ENCODE measurements around the gene EFNA4.

Gene EFNA4

GRCh38 chr1:155049651-155050559, 13.6 kb upstream of the EFNA4 start:
- H3K9me3 ChIP-seq: no peaks in the 10 kb centered on the region
- no peaks in the 10 kb centered on the region for H3K36me3 ChIP-seq
- no peak for DNase-seq
- peak overlapping the region; percentile 72; the same call in 1 of the 2 replicates for H3K4me3 ChIP-seq (ENCODE audit: low read depth, low read length)
- H3K27me3 ChIP-seq: no peaks in the 10 kb centered on the region
- TF ChIP-seq, protein P1, sequence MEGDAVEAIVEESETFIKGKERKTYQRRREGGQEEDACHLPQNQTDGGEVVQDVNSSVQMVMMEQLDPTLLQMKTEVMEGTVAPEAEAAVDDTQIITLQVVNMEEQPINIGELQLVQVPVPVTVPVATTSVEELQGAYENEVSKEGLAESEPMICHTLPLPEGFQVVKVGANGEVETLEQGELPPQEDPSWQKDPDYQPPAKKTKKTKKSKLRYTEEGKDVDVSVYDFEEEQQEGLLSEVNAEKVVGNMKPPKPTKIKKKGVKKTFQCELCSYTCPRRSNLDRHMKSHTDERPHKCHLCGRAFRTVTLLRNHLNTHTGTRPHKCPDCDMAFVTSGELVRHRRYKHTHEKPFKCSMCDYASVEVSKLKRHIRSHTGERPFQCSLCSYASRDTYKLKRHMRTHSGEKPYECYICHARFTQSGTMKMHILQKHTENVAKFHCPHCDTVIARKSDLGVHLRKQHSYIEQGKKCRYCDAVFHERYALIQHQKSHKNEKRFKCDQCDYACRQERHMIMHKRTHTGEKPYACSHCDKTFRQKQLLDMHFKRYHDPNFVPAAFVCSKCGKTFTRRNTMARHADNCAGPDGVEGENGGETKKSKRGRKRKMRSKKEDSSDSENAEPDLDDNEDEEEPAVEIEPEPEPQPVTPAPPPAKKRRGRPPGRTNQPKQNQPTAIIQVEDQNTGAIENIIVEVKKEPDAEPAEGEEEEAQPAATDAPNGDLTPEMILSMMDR (IDR thresholded peaks at IDR 0.05; ENCODE audit: low read depth, low read length): no peak
- peaks cover 8% of the 10 kb centered on the region for H3K4me1 ChIP-seq

DNA sequence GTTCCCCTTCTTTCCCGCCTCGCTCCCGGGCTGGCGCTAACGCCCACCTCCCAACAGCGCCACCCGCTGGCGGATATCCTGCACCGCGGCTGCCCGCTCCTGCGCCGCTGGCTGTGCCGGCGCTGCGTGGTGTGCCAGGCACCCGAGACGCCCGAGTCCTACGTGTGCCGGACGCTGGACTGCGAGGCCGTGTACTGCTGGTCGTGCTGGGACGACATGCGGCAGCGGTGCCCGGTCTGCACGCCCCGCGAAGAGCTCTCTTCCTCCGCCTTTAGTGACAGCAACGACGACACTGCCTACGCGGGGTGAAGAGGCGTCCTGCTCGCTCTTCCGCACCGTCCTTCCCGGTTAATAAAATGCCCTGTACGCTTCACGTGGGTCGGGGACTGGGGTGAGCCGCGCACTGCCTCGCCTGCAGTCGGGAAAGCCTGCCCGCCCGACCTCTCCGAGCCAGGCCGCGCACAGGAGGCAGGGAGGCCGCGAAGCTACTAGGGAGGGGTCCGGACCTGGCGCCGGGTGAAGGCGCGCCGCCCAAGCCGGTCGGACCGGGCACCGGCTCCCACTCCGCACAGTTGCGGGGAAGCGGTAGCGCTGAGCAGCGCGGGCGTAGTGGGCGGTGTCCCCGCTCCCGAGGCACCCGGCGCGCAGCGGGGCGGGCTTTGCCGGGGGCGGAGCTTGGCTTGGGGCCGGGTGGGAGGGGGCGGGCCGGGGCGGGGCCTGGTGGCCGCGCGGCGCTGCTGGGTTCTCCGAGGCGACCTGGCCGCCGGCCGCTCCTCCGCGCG, 12.8 kb upstream of the EFNA4 start, which contains the start of gene ADAM15:
ADAM15 (plus strand) TSS at position 757 of the 782 bp plus-strand sequence. CDS start 71 bp downstream, outside the sequence.
- peak; percentile 91 for DNase-seq
- TF ChIP-seq, protein P1 (IDR thresholded peaks at IDR 0.05; ENCODE audit: low read depth, low read length): peak; percentile 90
- Histone ChIP-seq H3K4me1 (peaks cover 8% of the 10 kb centered on the region), H3K9me3 (no peaks in the 10 kb centered on the region), H3K4me3 (ENCODE audit: low read depth, low read length) (peak within 1 kb of the TSS; percentile 85), H3K27me3 (no peaks in the 10 kb centered on the region), H3K36me3 (peaks cover 3% of the 10 kb centered on the region; the same call in 1 of the 2 replicates)

DNA sequence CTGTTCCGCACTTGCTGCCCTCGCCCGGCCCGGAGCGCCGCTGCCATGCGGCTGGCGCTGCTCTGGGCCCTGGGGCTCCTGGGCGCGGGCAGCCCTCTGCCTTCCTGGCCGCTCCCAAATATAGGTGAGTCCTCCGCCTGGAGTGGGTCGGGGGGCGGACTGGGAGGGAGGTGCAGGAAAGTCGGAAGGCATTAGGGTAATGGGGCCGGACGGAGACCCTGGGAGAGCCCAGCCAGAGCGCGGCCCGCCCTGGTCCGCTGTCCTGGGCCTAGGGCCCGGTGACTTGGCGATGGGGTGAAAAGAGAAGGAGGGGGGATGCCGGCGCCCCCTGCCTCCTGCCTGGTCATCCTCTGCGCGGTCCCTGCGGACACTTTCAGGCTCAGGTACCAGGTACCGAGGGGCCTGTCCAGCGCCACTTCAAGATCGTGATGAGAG, 12.2 kb upstream of the EFNA4 start:
- H3K4me1 ChIP-seq: peaks cover 8% of the 10 kb centered on the region
- no peak for DNase-seq
- H3K9me3 ChIP-seq: no peaks in the 10 kb centered on the region
- TF ChIP-seq, protein P1 (IDR thresholded peaks at IDR 0.05; ENCODE audit: low read depth, low read length): no peak
- H3K36me3 ChIP-seq: peaks cover 6% of the 10 kb centered on the region; the same call in 1 of the 2 replicates
- no peaks in the 10 kb centered on the region for H3K27me3 ChIP-seq
- peak overlapping the region; percentile 85 for H3K4me3 ChIP-seq (ENCODE audit: low read depth, low read length)

DNA sequence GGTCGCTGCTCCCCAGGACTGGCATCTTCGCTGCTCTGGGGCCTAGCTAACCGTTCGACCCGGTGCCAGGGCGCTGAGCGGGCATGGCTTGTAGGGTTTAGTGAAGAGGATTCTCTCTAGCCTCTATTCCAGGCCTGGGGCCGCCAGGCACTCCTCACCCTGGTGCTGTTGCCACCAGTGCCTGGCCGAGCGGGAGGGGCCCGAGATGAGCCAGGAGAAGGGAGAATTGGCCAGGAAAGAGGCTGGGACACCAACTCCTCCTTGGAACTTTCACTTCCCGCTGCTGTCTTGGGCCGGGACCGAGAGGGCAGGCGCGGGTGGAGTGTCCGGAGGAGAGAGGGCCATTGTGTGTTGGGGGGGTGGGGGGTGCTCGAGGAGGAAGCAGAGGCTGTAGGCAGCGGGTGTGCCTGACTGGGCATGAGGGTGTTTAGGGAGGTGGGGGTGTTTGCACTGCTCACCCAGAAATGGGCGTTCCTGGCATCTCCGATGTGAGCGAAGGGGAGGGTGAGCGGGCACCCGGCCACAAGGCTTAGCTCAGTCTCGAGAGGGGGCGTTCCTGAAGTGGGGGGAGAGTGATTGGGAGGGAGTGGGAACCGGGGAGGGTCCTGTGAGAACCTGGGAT, 11.7 kb upstream of the EFNA4 start:
- H3K4me3 ChIP-seq (ENCODE audit: low read depth, low read length): peak overlapping the region; percentile 85
- no peaks in the 10 kb centered on the region for H3K27me3 ChIP-seq
- H3K4me1 ChIP-seq: peaks cover 8% of the 10 kb centered on the region
- TF ChIP-seq, protein P1 (IDR thresholded peaks at IDR 0.05; ENCODE audit: low read depth, low read length): no peak
- DNase-seq: peak; percentile 52
- no peaks in the 10 kb centered on the region for H3K9me3 ChIP-seq
- H3K36me3 ChIP-seq: peaks cover 6% of the 10 kb centered on the region; the same call in 1 of the 2 replicates

- H3K4me1 ChIP-seq: peaks cover 8% of the 10 kb centered on the region
- no peaks in the 10 kb centered on the region for H3K27me3 ChIP-seq
- TF ChIP-seq, protein P1 (IDR thresholded peaks at IDR 0.05; ENCODE audit: low read depth, low read length): peak; percentile 42
- H3K36me3 ChIP-seq: peaks cover 6% of the 10 kb centered on the region; the same call in 1 of the 2 replicates
- H3K4me3 ChIP-seq (ENCODE audit: low read depth, low read length): peak overlapping the region; percentile 85
- H3K9me3 ChIP-seq: no peaks in the 10 kb centered on the region
- no peak for DNase-seq
Observed at GRCh38 chr1:155052439-155053395, 10.8 kb upstream of the EFNA4 start.
